Endothelial cell of umbilical vein (primary cell): Measurements from ENCODE around the gene RCAN1. TPM values are rescaled to one million over a fixed set of nuclear protein-coding genes. Genes with fewer than 3 reads are reported as not detected.

Experiments
- BruUV-seq: library from RNA; stranded (reverse); fragments of 400-500 nt; replicated peaks from 2 replicates; lab custom pipeline; 2021; lab: Mats Ljungman, UMichigan
- CTCF ChIA-PET: fragments of 300-600, 350-600 bp; sonication (Branson Sonifier 250); formaldehyde crosslinking; loops from one replicate; lab custom pipeline; 2021; ENCODE audit warnings: antibody characterized with exemption, inconsistent platforms; lab: Charles Lee
- POLR2A ChIA-PET: fragments of 300-600, 350-600 bp; sonication (Branson Sonifier 250); formaldehyde crosslinking; loops from one replicate; lab custom pipeline; 2021; ENCODE audit warnings: antibody characterized with exemption, inconsistent platforms; lab: Charles Lee
- DNase-seq: peaks from one replicate; pipeline ENCODE4 v3.0.0-alpha.2; 2011; ENCODE audit warnings: low read depth, low spot score
- FAIRE-seq: peaks from 2 replicates; lab custom pipeline; 2011; peaks lifted over from hg19 to GRCh38; lab: Jason Lieb, UNC
- H2AFZ ChIP-seq: 2 replicates; pipeline ENCODE4 v1.6.0; 2012; ENCODE audit warnings: low read depth, low read length, control low read depth, inconsistent platforms
- H3K27ac ChIP-seq: 2 replicates; pipeline ENCODE4 v1.5.1; 2011; ENCODE audit warnings: low read depth, mild to moderate bottlenecking, control low read depth, low read length, moderate library complexity; ENCODE audit not compliant: insufficient read depth
- H3K27me3 ChIP-seq, 2 experiments: 2 replicates each; pipeline versions ENCODE4 v1.6.0 to v1.6.1; 2011; ENCODE audit warnings: low read length in 2 of 2, mixed read lengths in 1 of 2; ENCODE audit not compliant: control insufficient read depth in 2 of 2, insufficient read depth in 2 of 2
- H3K36me3 ChIP-seq, 2 experiments: 2 replicates in 1 of 2; 3 replicates in 1 of 2; pipeline ENCODE4 v1.5.1; 2011; ENCODE audit warnings: low read length in 2 of 2, mild to moderate bottlenecking in 1 of 2, moderate library complexity in 1 of 2; ENCODE audit not compliant: control insufficient read depth in 2 of 2, insufficient read depth in 2 of 2; ENCODE audit errors: extremely low read depth in 1 of 2
- H3K4me1 ChIP-seq: 3 replicates; pipeline ENCODE4 v1.5.1; 2011; ENCODE audit warnings: mild to moderate bottlenecking, low read length; ENCODE audit not compliant: control insufficient read depth, insufficient read depth; ENCODE audit errors: extremely low read depth
- H3K4me2 ChIP-seq: 2 replicates; pipeline ENCODE4 v1.6.1; 2011; ENCODE audit warnings: low read length, control low read depth, mixed read lengths; ENCODE audit not compliant: insufficient read depth
- H3K4me3 ChIP-seq, 3 experiments: fragments of 200-600 bp in 1 of 3; sonication (generic), shearing (Covaris generic) in 1 of 3; replicated peaks in 1 of 3; 2 replicates each; pipeline ENCODE4 v1.5.1; 2011 to 2016; ENCODE audit warnings: control low read depth in 3 of 3, low read length in 3 of 3, mild to moderate bottlenecking in 2 of 3, inconsistent platforms in 1 of 3, low read depth in 1 of 3, moderate library complexity in 1 of 3; ENCODE audit not compliant: insufficient read depth in 1 of 3
- H3K79me2 ChIP-seq: 2 replicates; pipeline ENCODE4 v1.6.0; 2012; ENCODE audit warnings: low read length, inconsistent platforms; ENCODE audit not compliant: control insufficient read depth, insufficient read depth
- H3K9ac ChIP-seq: replicated peaks from 2 replicates; pipeline ENCODE3; 2011; ENCODE audit warnings: low read length, control low read depth; ENCODE audit not compliant: insufficient read depth; ENCODE audit errors: extremely low read depth
- H3K9me1 ChIP-seq: replicated peaks from 3 replicates; pipeline ENCODE4 v1.6.0; 2011; ENCODE audit warnings: mild to moderate bottlenecking, low read length; ENCODE audit not compliant: control insufficient read depth, insufficient read depth; ENCODE audit errors: extremely low read depth
- H3K9me3 ChIP-seq: replicated peaks from 2 replicates; pipeline ENCODE4 v1.5.1; 2012; ENCODE audit warnings: low read length, inconsistent platforms; ENCODE audit not compliant: control insufficient read depth, insufficient read depth
- H4K20me1 ChIP-seq: replicated peaks from 2 replicates; pipeline ENCODE3; 2011; ENCODE audit warnings: mild to moderate bottlenecking, low read length; ENCODE audit not compliant: control insufficient read depth, insufficient read depth; ENCODE audit errors: extremely low read depth
- EZH2 ChIP-seq: IDR thresholded peaks from 2 replicates; pipeline ENCODE4 v1.6.1; 2012; ENCODE audit warnings: borderline replicate concordance, low read depth, mild to moderate bottlenecking, moderate library complexity, low read length, inconsistent platforms; ENCODE audit not compliant: severe bottlenecking
- FOS ChIP-seq: IDR thresholded peaks from 2 replicates; pipeline ENCODE4 v1.6.1; 2011; ENCODE audit warnings: mild to moderate bottlenecking, low read length, moderate library complexity, borderline replicate concordance; ENCODE audit not compliant: insufficient read depth
- GATA2 ChIP-seq: IDR thresholded peaks from 2 replicates; pipeline ENCODE4 v1.7.0; 2011; ENCODE audit warnings: low read depth, mild to moderate bottlenecking, moderate library complexity, mixed read lengths, low read length; ENCODE audit not compliant: insufficient read length, insufficient read depth
- JUN ChIP-seq: IDR thresholded peaks from 2 replicates; pipeline ENCODE4 v1.6.1; 2011; ENCODE audit warnings: borderline replicate concordance, low read depth; ENCODE audit not compliant: insufficient read length, insufficient read depth
- MYC ChIP-seq: IDR thresholded peaks from one replicate; pipeline ENCODE4 v1.6.1; 2011; ENCODE audit warnings: mild to moderate bottlenecking, low read depth, low read length
- POLR2A ChIP-seq: IDR thresholded peaks from 2 replicates; pipeline ENCODE4 v1.6.1; 2012; ENCODE audit warnings: low read depth, mild to moderate bottlenecking, control low read depth, low read length
- POLR2AphosphoS5 ChIP-seq: IDR thresholded peaks from 2 replicates; pipeline ENCODE4 v1.6.1; 2012; ENCODE audit warnings: low read depth, mild to moderate bottlenecking, control low read depth, low read length, moderate library complexity; ENCODE audit not compliant: insufficient read depth
- dilution Hi-C: fragments of 300-500 bp; cut with MboI; formaldehyde crosslinking; loops from one replicate; pipeline ENCODE4 v1.15.0; 2019; ENCODE audit warnings: low sequenced_read_pairs; ENCODE audit not compliant: extremely low pct_ligation_motif_present
- intact Hi-C: fragments of 100-400 bp; cut with micrococcal nuclease; formaldehyde crosslinking; loops from one replicate; pipeline ENCODE4 v1.10.0; 2022
- polyA plus RNA-seq, 4 experiments: library from polyadenylated mRNA; depleted of rRNA in 3 of 4; stranded (reverse) in 3 of 4; unstranded in 1 of 4; fragments of >200 nt; gene quantifications; 2 replicates each; pipeline versions ENCODE4 v1.2.1 to v1.2.3, GENCODE V29; 2011 to 2012; ENCODE audit warnings: missing spikeins in 1 of 4
- total RNA-seq: library from RNA; stranded (reverse); gene quantifications from 2 replicates; pipeline ENCODE4 v1.2.3, GENCODE V29; 2021
- TF ChIP-seq, protein P1 (sequence below), 2 donors: IDR thresholded peaks; 1 replicate in 1 of 2; 2 replicates in 1 of 2; pipeline ENCODE4 v1.5.1; 2011; ENCODE audit warnings: low read length in 2 of 2, mild to moderate bottlenecking in 2 of 2, moderate library complexity in 2 of 2, control low read depth in 1 of 2, inconsistent platforms in 1 of 2, low read depth in 1 of 2; ENCODE audit not compliant: insufficient read depth in 1 of 2; ENCODE audit errors: extremely low read depth in 1 of 2
- TF ChIP-seq, protein P2 (sequence below): IDR thresholded peaks from 2 replicates; pipeline ENCODE4 v1.6.1; 2011; ENCODE audit not compliant: insufficient read depth, insufficient read length

The RCAN1 gene
- total and polyA plus RNA-seq, 2 donors (not counting 3 experiments of a cell fraction or from before 2014, with no cell fraction given) = 9.7 to 16.5 TPM

DNA sequence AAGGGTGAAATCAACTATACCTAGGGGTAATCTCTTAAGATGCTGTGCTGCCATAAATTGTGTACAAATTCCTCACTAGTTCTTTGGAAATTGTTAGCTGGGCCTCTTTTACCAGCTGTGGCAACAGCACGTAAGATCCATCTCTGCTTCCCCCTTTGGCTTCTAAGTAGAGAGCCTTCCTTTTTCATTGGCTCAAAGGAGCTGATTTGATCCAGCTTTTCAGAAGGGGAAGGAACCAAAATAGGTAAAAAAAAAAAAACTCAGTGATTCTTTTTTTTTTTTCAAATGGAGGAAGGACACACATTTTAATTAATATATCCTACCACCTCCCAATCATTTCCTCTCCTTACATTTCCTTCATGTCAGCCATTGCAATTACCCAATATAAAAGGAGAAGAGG is 4.0 kb upstream of the RCAN1 start:
- Histone ChIP-seq H3K9me1 (no peaks in the 10 kb centered on the region), H3K4me1 (peaks cover 4% of the 10 kb centered on the region), H3K27me3 (peaks cover 16 to 19% of the 10 kb centered on the region in 2 experiments), H4K20me1 (no peaks in the 10 kb centered on the region), H3K4me2 (no peak overlapping the region), H3K79me2 (no peaks in the 10 kb centered on the region), H2AFZ (no peak overlapping the region), H3K4me3 (no peak overlapping the region), H3K36me3 (no peaks in the 10 kb centered on the region), H3K9ac (no peak overlapping the region), H3K27ac (no peak overlapping the region), H3K9me3 (no peaks in the 10 kb centered on the region)
- POLR2A ChIA-PET = no interaction called here
- intact Hi-C loops (loop anchor here (5.0 kb wide), 1 partner anchor 268 kb away; no protein-coding TSS in a partner anchor), dilution Hi-C loops (no loop called here)
- CTCF ChIA-PET = interaction anchor here (1.0 to 1.9 kb wide), 7 partner anchors 9 to 271 kb away, joined by 3 to 13 read pairs (median 4); partner anchors contain the start of gene KCNE1
- no peak for TF ChIP-seq EZH2
- TF ChIP-seq, protein P1, sequence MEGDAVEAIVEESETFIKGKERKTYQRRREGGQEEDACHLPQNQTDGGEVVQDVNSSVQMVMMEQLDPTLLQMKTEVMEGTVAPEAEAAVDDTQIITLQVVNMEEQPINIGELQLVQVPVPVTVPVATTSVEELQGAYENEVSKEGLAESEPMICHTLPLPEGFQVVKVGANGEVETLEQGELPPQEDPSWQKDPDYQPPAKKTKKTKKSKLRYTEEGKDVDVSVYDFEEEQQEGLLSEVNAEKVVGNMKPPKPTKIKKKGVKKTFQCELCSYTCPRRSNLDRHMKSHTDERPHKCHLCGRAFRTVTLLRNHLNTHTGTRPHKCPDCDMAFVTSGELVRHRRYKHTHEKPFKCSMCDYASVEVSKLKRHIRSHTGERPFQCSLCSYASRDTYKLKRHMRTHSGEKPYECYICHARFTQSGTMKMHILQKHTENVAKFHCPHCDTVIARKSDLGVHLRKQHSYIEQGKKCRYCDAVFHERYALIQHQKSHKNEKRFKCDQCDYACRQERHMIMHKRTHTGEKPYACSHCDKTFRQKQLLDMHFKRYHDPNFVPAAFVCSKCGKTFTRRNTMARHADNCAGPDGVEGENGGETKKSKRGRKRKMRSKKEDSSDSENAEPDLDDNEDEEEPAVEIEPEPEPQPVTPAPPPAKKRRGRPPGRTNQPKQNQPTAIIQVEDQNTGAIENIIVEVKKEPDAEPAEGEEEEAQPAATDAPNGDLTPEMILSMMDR (IDR thresholded peaks at IDR 0.05; ENCODE audit: extremely low read depth in 1 of 2, insufficient read depth in 1 of 2, low read depth in 1 of 2, low read length in 2 of 2) = no peak
- TF ChIP-seq MYC = no peak
- TF ChIP-seq, protein P2, sequence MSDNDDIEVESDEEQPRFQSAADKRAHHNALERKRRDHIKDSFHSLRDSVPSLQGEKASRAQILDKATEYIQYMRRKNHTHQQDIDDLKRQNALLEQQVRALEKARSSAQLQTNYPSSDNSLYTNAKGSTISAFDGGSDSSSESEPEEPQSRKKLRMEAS = no peak
- no peak for TF ChIP-seq POLR2AphosphoS5
- no peak for TF ChIP-seq POLR2A
- TF ChIP-seq FOS = no peak
- TF ChIP-seq GATA2 = no peak
- no peak for TF ChIP-seq JUN
- DNase-seq = no peak
- no TSS peak for BruUV-seq
- no peak for FAIRE-seq
